Stimulated activated CD8-positive, alpha-beta memory T cell treated with anti-CD3 and anti-CD28 coated beads, Interleukin-15, amount 100 ng/mL, for 4 hours (primary cell): Measurements from ENCODE around the gene VAC14.

Experiments used
- DNase-seq, 2 donors: peaks; one replicate each; pipeline ENCODE4 v3.0.0-alpha.2; 2020; ENCODE audit warnings: low read depth in 2 of 2

VAC14 gene

GRCh38 chr16:70786020-70786755 lies 14.8 kb downstream of the VAC14 start:
- no peak for DNase-seq

GRCh38 chr16:70784692-70785555 lies 16.0 kb downstream of the VAC14 start:
- no peak for DNase-seq

DNA sequence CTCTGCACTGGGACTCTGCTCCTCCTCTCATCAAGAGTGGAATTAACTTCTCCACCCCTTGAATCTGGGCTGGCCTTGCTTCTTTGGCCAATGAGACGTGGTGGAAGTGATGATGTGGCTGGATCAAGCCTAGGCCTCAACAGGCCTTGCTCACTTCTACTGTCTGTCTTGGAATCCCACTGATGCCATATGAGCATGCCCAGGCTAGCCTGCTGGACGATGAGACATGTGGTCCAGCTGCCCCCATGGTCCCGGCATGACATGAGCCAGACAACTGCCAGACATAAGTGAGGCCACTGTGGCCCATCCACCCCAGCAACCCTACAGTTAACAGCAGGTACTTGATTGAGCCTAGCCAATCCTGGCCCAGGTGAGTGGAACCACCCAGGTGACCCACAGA lies 18.7 kb downstream of the VAC14 start:
- DNase-seq, result no peak

DNA sequence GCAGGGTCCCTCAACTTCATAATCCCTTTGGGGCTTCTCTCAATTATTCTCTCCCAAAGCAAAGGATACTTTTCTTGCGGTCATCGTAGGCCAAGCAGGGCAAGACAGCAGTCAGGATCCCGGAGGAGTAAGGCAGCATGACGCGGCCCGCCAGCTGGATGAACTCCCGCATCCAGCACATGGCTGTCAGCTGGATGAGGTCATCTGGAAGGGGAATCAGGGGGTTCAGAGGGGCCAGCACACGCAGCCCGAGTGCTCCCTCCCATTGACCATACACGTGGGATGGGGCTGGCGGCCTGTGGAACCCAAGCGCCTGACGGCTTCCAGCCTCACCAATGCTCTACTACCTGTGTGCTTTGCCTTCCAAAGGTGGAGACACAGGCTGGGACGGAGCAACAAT lies 19.2 kb downstream of the VAC14 start:
- no peak for DNase-seq

- no peak for DNase-seq
Observed at GRCh38 chr16:70780546-70780945, 20.4 kb downstream of the VAC14 start.

GRCh38 chr16:70779361-70779760 lies 21.6 kb downstream of the VAC14 start:
- no peak for DNase-seq

- no peak for DNase-seq
Observed at GRCh38 chr16:70778901-70779309, 22.1 kb downstream of the VAC14 start.

GRCh38 chr16:70777973-70778406 lies 23.0 kb downstream of the VAC14 start:
- DNase-seq, result no peak

DNA sequence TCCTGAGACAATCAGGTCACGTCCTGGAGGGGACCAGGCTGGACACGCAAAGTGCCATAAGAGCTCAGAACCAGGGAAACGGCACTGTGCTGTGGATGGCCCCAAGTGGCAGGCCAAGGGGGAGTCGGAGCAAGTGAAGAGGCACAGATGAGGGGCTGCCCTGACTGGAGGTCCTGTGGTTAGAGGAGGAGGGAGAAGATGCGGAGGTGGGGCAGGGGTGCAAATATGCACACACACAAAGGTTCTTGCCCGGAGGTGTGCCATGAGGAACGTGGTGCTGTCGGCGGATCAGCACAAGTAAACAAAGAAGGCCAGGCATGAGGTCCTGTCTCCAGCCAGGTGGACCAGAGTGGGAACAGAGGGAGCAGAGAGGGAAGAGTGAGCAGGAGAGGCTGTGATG lies 23.5 kb downstream of the VAC14 start:
- DNase-seq, result no peak

DNA sequence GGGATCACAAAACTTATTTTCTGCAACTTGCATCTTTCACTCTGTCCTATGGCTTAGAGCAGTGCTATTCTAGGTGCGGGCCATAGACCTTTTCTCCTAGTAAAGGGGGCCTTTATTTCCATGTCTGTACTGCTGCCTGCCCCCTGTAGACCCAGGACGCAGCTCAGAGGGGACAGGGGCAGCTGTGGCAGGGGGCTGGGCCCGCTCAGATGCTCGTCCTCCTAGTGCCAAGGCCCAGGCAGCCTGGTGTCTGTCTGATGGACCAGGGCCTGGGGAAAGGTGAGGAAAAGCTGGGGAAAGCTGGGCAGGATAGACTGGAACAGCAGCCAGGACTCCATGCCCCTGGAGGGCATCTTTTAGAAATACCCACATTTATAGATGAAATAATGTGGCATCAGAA lies 25.6 kb downstream of the VAC14 start:
- no peak for DNase-seq

- DNase-seq, result no peak
Observed at GRCh38 chr16:70774261-70774660, 26.7 kb downstream of the VAC14 start.

GRCh38 chr16:70772493-70772892 lies 28.5 kb downstream of the VAC14 start:
- no peak for DNase-seq

GRCh38 chr16:70770626-70771552 lies 30.1 kb downstream of the VAC14 start:
- DNase-seq, result peak; percentile 4 to 7

- DNase-seq, result no peak
Observed at GRCh38 chr16:70770291-70770625, 30.7 kb downstream of the VAC14 start.

DNA sequence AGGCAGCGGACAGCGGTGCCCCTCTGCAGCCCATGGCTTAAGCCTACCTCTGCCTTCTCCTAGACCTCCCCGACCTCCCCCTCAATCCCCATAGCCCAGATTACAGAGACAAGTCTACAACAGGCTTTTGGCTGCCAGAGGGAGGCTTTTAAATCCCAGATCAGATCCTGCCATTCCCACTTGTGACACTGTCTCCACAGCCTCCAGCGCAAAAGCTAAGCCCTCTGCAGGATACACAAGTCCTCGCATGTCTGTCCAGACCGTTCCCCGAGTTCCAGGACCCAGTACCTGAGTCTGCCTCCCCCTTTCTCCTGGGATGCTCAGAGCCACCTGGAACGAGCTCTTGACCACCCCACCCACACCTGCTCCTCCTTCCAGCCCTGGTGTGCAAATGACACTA lies 31.2 kb downstream of the VAC14 start:
- DNase-seq, result no peak

DNA sequence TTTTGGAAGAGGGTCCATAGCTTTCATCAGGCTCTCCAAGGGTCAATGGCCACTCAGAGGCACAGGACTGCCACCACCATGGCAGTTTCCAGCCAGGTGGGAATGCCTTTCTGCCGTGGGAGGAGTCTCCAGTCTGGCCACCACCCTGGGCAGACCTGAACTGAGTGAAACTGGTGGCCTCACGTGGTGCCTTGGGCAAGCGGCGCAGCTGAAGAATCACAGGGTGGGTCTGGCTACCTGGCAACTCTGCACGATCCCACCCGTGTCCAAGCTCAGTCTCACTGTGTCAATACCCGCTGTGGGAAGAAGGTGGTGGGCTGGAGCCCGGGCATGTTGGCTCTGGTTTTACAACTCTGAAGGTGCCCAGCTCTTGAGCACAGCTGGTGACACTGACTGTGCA lies 31.8 kb downstream of the VAC14 start:
- no peak for DNase-seq

DNA sequence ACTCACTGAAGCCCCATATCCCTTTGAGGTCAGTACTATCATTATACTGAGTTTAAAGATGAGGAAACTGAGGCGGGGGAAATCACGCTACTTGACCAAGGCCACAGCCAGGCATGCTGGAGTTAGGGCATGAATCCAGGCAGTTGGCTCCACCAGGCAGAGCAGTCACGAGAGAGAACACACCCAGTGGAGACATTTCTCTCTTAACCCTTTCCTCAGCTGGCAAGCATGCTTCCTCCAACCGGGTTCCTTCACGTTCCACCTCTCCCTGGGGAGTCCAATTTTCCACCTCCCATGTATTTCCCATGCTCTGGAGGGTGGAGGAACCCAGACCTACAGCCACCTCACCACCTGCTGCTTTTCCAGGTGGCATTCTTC lies 32.8 kb downstream of the VAC14 start:
- DNase-seq, result no peak

- DNase-seq, result no peak
Observed at GRCh38 chr16:70767377-70768202, 33.4 kb downstream of the VAC14 start.

DNA sequence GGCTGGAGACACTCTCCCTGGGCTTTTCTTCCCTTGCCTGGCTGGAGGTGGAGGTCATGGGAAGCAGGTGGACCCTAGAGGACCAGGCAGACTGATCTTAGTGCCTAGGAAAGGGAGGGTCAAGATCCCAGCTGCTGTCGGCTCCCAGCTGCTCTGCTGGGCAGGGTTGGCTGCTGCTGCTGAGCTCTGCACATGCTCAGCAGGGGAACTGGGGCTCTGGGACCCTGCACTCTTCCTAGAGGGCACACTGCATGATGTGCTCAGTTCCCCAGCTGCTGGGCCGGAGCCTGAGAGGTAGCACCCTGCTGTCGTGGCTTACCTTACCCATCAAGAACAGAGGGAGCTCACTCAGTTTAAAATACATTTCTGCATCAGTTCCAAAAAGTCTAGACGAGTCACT lies 34.3 kb downstream of the VAC14 start:
- no peak for DNase-seq

GRCh38 chr16:70766176-70766575 lies 34.8 kb downstream of the VAC14 start:
- no peak for DNase-seq

- no peak for DNase-seq
Observed at GRCh38 chr16:70765491-70765890, 35.5 kb downstream of the VAC14 start.
